ENCODE measurements around the gene AQP4.

The AQP4 gene

DNA sequence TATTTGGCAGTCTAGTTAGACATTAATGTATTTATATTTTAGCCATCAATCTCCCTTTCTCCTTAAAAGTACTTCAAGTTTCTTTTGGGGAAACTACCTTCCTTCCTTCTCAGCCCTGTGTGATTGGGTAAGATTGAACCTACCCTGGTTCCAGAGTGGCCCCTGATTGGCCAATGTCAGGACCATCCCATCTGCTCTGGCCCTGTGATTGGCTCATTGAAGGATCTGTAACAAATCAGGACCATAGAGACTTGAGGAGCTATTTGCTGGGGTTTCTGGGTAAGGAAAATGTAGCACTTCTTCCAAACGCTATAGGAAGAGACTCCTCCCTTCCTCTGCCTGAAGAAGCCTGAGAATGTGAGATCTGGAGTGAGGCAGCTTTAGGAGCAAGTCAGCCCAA, 59.3 kb downstream of the AQP4 start:
- no peak for TF ChIP-seq CREB1 (IDR thresholded peaks at IDR 0.05; ENCODE audit: low read depth)
- no peak for TF ChIP-seq CEBPB (IDR thresholded peaks at IDR 0.05)
- no peak for TF ChIP-seq TAF1 (IDR thresholded peaks at IDR 0.05; ENCODE audit: low read depth)

DNA sequence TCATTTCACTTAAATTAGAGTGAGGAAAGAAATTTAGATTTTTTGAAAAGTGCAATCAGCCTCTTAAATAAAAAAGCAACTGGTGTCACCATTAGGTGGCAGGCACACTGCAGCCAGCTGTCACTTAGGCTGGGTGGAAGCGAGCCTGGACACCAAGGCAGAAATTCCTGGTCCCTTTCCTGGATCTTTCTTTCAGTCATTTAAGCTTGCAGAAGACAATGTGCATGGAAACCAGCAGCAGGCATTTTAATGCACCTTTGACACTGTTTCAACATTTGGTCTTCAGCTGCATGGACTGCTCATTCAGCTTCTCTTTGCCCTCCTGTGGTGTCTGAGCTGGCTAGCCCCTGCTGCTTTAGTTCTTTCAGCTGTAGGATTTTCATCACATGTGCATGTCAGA, 61.0 kb downstream of the AQP4 start:
- TF ChIP-seq RAD21 (IDR thresholded peaks at IDR 0.05; ENCODE audit: low read depth) (peak; percentile 58), ZBTB7A (IDR thresholded peaks at IDR 0.05; ENCODE audit: low read depth) (no peak), EGR1 (IDR thresholded peaks at IDR 0.05) (no peak)

DNA sequence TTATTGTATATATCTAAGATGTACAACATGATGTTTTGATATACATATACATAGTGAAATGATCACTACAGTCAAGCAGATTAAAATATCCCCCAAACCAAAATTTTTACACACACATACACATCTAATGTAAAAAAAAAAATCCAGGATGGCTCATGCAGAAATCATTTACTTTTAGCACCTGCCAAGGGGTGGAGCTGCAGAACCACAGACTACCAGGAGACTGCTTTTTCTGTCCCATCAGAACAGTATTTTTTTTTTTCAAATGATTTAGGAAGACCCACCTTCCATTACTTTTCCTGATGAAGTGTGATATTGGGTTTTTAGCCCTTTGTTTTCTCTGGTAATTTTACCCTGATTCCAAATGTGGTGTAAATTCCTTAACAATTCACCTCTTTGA, 61.9 kb downstream of the AQP4 start:
- peak; percentile 48; the same call in 1 of the 2 replicates for TF ChIP-seq RAD21 (IDR thresholded peaks at IDR 0.05; ENCODE audit: low read depth)
- no peak for TF ChIP-seq TEAD4 (IDR thresholded peaks at IDR 0.05)
- TF ChIP-seq TCF12 (IDR thresholded peaks at IDR 0.05; ENCODE audit: low read depth) = no peak

DNA sequence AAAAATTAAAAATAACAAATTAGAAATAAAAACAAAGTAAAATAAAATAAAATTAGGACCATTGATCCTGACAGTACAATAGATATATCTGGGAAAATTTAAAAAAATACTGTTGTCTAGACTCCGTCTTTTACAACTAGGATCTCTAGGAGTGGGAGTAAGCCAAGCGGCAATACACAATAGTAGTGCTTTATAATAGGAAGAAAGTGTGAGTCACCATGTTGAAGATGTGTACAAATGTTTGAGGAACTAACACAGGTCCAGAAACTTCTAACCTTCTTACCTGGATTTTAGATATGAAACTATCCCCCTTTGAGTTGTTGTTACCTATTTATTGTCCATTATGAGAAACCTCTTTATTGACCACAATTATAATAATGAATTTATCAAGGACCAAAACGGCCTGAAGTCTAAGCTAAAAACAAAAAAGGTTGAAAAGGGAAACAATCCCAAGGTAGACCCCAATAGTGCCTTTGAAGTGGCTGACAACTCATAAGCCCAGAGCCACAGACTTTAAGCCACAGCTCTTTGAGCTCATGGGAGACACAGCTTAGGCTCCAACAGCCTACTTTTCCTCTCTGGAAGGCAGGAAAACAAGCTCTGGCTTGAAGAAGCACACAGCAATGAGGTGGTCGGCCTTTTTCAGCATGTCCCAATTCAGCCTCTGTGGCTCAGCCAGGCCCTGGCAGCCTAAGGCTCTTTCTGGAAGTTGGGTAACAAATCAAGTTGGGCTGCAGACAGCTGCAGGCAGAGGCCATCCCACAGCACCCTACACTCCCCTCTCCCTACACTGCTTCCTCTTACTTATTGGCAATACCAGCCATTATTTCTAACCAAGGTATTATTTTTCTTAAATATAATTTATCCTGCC, 62.9 kb downstream of the AQP4 start:
- TF ChIP-seq TAF1 (IDR thresholded peaks at IDR 0.05; ENCODE audit: low read depth) = no peak
- no peak for TF ChIP-seq CEBPB (IDR thresholded peaks at IDR 0.05)
- no peak for TF ChIP-seq EP300 (IDR thresholded peaks at IDR 0.05; ENCODE audit: borderline replicate concordance)
- TF ChIP-seq NFIC (IDR thresholded peaks at IDR 0.05) = no peak
